Fibroblast of pulmonary artery (primary cell): ENCODE measurements around the gene AP1M1.

Experiments used
- DNase-seq: peaks from one replicate; pipeline ENCODE4 v3.0.0-alpha.2; 2010; ENCODE audit warnings: low read depth
- H3K4me3 ChIP-seq: replicated peaks from 2 replicates; pipeline ENCODE4 v1.5.1; 2011; ENCODE audit warnings: low read depth, mild to moderate bottlenecking, control low read depth, low read length, moderate library complexity
- TF ChIP-seq, protein P1 (sequence below): IDR thresholded peaks from 2 replicates; pipeline ENCODE4 v1.5.1; 2011; ENCODE audit warnings: mild to moderate bottlenecking, control low read depth, low read length, inconsistent platforms; ENCODE audit errors: missing control alignments

AP1M1 gene

DNA sequence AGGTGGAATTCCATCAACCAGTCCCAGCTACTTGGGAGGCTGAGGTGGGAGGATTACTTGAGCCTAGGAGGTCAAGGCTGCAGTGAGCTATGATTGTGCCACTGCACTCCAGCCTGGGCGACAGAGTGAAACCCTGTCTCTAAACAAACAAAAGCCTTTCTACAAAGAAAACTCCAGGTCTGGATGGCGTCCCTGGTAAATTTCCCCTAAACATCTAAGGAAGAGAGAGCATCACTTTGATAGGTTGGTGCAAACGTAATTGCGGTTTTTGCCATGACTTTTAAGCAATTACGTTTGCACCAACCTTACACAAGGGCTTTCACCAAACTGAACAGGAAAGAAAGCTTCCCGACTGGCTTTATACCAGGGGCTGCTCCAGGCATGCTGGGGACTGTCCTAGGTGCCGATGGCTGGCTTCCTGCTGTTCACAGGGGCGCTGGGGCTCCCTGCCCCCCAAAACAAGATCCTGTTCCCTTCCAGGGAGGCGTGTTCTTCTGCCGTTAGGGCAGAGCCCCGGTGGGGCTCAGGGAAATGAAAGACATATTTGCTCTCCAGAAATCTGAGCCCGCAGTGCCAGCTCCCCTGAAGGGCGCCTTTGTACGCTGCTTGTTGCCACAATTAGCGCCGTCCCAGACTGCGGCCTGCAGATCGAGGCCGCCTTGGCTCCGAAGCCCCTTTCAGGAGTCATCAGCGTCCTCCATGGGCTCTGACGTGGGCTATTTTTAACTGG lies 88.2 kb downstream of the AP1M1 start:
- no peak for DNase-seq
- no peak overlapping the region for H3K4me3 ChIP-seq
- TF ChIP-seq, protein P1, sequence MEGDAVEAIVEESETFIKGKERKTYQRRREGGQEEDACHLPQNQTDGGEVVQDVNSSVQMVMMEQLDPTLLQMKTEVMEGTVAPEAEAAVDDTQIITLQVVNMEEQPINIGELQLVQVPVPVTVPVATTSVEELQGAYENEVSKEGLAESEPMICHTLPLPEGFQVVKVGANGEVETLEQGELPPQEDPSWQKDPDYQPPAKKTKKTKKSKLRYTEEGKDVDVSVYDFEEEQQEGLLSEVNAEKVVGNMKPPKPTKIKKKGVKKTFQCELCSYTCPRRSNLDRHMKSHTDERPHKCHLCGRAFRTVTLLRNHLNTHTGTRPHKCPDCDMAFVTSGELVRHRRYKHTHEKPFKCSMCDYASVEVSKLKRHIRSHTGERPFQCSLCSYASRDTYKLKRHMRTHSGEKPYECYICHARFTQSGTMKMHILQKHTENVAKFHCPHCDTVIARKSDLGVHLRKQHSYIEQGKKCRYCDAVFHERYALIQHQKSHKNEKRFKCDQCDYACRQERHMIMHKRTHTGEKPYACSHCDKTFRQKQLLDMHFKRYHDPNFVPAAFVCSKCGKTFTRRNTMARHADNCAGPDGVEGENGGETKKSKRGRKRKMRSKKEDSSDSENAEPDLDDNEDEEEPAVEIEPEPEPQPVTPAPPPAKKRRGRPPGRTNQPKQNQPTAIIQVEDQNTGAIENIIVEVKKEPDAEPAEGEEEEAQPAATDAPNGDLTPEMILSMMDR: no peak

DNA sequence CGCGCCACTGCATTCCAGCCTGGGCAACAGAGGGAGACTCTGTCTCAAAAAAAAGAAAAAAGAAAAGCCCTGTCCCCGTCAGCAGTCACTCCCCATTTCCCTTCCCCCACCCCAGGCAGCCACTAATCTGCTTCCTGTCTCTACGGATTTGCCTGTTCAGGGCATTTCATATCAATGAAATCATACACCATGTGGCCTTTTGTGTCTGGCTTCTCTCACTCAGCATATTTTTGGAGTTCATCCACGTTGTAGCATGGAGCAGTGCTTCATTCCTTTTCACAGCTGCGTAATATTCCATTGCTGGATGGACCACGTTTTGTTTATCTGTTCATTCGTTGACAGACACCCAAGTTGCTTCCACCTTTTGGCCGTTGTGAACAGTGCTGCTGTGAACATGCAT lies 90.8 kb downstream of the AP1M1 start:
- TF ChIP-seq, protein P1: no peak
- H3K4me3 ChIP-seq: no peak overlapping the region
- DNase-seq: peak; percentile 41

DNA sequence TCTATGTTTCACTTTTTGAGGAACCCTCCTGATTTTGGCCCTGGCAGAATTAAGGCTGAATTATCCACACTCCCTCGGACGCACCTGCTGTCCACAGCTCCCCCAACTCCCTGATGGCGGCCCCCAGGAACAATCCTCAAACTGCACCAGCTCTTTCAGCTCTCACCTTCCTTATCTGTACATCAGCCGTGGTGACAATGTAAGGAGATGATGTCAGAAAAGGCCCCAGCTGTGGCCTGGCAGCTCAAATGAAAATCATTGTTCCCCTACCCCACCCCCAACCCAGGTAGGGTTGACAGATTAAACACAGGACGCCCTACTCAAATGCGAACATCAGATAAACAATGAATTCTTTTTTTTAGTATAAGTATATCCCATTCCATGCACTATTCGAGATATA lies 91.9 kb downstream of the AP1M1 start:
- no peak for DNase-seq
- TF ChIP-seq, protein P1: no peak

DNA sequence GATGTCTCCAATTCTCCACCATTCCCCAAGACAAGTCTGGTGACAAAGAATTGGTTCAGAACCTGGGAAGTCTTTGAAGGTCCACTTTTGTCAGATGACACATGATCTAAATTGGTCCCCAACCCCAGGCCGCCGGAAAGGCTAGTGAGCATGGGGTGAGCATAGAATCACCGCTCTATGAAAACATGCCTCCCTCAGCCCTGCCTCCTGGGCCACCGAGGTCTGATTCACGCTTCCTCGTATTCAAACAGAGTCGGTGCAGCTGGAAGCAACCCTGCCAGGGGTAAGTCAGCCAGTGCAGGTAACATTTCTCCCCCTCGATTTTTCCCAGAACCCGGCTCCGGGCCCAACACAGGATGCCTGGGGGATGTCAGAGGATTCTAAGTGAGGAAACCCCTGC lies 93.0 kb downstream of the AP1M1 start:
- H3K4me3 ChIP-seq: no peak overlapping the region
- DNase-seq: peak; percentile 22
- TF ChIP-seq, protein P1: no peak

More for the DNA sequence above, 91.9 kb downstream of the AP1M1 start:
- no peak overlapping the region for H3K4me3 ChIP-seq

DNA sequence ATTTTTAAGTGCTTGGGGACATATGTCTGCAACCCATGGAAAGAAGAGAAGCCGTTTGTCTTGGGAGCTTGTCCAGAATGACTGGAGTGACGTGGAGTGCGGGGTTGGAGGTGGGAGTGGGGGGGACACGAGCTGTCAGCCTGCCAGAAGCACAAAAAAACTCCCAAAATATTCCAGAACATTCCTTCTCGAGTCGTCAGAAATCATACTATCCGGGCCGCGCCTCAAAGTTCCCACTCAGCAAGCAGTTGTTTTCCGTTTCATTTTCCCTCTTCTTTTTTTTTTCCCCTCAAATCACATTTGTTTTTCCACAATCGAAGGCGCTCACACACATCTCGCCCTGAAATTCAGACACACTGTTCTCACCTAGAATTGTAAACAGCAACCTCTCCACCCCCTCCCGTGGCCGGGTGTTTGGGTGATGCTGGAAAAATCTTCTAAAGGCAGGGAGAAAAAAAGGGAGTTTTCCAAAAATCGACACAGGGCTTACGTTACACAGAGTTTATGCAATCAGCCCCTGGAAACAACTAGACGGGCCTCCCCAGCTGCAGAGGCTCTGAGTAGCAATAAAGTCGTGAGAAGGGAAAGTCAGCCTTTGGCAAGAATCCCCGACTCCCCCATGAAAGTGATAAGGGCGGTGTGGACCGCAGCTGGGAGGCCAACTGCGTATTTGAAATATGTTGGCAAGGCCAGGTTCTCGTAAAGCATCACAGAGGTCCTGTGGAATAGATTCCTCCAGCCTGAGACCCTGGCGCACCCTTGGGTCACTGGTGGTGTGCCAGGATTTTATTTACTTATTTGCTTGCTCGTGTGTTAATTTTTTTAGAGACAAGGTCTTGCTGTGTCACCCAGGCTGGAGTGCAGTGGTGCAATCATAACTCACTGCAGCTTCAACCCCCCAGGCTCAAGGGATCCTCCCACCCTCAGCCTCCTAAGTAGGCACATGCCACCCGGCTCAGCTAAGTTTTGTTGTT lies 95.7 kb downstream of the AP1M1 start:
- peak; percentile 100 for DNase-seq
- TF ChIP-seq, protein P1: no peak
- H3K4me3 ChIP-seq: peak overlapping the region; percentile 50

DNA sequence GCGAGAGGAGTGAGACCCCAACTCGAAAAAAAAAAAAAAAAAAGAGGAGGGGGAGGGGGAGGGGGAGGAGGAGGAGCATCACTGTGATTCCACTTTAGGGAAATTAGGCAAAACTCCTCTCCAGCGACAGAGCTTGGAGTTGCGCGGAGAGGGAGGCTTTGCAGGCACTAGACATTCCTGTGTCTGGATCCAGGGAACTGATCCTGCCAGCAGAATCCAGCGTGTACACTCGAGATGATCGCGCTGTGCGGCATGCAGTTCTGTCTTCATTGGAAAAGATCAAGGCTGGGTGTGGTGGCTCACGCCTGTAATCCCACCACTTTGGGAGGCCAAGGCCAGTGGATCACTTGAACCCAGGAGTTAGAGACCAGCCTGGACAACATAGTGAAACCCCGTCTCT lies 97.3 kb downstream of the AP1M1 start:
- H3K4me3 ChIP-seq: no peak overlapping the region
- TF ChIP-seq, protein P1: no peak
- no peak for DNase-seq
